Karpas-422 (cell line): ENCODE results near the gene WWOX. TPM values are rescaled to one million over a fixed set of nuclear protein-coding genes. Genes with fewer than 3 reads are reported as not detected.

Experiments used
- DNase-seq: peaks from one replicate; pipeline ENCODE4 v3.0.0-alpha.2; 2015
- H2AFZ ChIP-seq: fragments of 200-600 bp; sonication (generic); 2 replicates; pipeline ENCODE4 v1.6.1; 2014; ENCODE audit warnings: antibody characterized with exemption, low read length, mixed read lengths
- H3K27ac ChIP-seq: fragments of 200-600 bp; sonication (generic); 2 replicates; pipeline ENCODE4 v1.5.1; 2014; ENCODE audit warnings: mild to moderate bottlenecking, low read length, moderate library complexity
- H3K27me3 ChIP-seq: fragments of 200-600 bp; sonication (generic); 2 replicates; pipeline ENCODE4 v1.6.1; 2014; ENCODE audit warnings: low read length, mixed read lengths
- H3K36me3 ChIP-seq: fragments of 200-600 bp; sonication (generic); 2 replicates; pipeline ENCODE4 v1.6.1; 2014; ENCODE audit warnings: low read length, mixed read lengths; ENCODE audit not compliant: insufficient read depth
- H3K4me1 ChIP-seq: fragments of 200-600 bp; sonication (generic); 2 replicates; pipeline ENCODE4 v1.6.1; 2014; ENCODE audit warnings: mild to moderate bottlenecking, low read length, mixed read lengths
- H3K4me2 ChIP-seq: fragments of 200-600 bp; sonication (generic); 2 replicates; pipeline ENCODE4 v1.6.1; 2014; ENCODE audit warnings: low read length, low read depth, mild to moderate bottlenecking; ENCODE audit not compliant: poor library complexity, severe bottlenecking
- H3K4me3 ChIP-seq: fragments of 200-600 bp; sonication (generic); 2 replicates; pipeline ENCODE4 v1.5.1; 2014; ENCODE audit warnings: mild to moderate bottlenecking, antibody characterized with exemption, low read length, mixed read lengths
- H3K79me2 ChIP-seq: fragments of 200-600 bp; sonication (generic); 2 replicates; pipeline ENCODE4 v1.6.1; 2014; ENCODE audit warnings: mild to moderate bottlenecking, low read length, mixed read lengths
- H3K9ac ChIP-seq: fragments of 200-600 bp; sonication (generic); 2 replicates; pipeline ENCODE4 v1.6.0; 2014; ENCODE audit warnings: low read length
- H3K9me2 ChIP-seq: fragments of 200-600 bp; sonication (generic), shearing (Covaris generic); replicated peaks from 2 replicates; pipeline ENCODE4 v1.6.0; 2014; ENCODE audit warnings: mild to moderate bottlenecking, low read length, moderate library complexity; ENCODE audit not compliant: insufficient read depth
- H3K9me3 ChIP-seq: fragments of 300-700, 200-600 bp; sonication (generic); 2 replicates; pipeline ENCODE4 v1.6.1; 2014; ENCODE audit warnings: low read length, mixed read lengths
- H4K20me1 ChIP-seq: fragments of 200-600 bp; sonication (generic); 2 replicates; pipeline ENCODE4 v1.6.1; 2014; ENCODE audit warnings: mild to moderate bottlenecking, antibody characterized with exemption, low read length, low read depth; ENCODE audit not compliant: insufficient read depth
- total RNA-seq: library from RNA; depleted of rRNA; stranded (reverse); fragments of >200 nt; shearing (Covaris generic); gene quantifications from 2 replicates; pipeline ENCODE4 v1.2.3, GENCODE V29; 2014; ENCODE audit warnings: low replicate concordance

WWOX gene
- total RNA-seq, 1 experiment from 2014 or later, result 66.2 TPM

DNA sequence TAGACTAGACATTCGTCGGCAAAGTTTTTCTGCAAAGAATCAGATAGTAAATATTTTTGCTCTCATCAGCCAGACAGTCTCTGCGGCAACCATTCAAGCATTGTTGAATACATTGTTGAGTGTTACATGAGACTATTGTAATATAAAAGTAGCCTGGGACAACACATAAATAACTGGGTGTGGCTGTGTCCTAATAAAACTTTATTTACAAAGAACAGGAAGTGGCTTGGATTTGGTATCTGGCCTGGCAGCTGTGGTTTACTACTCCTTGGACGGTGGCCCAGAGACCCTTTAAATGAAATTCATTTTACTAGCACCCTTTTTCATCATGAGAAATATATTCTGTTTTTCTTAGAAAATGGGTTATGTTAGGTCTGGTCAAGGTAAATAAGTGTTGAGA lies 297.2 kb downstream of the WWOX start:
- no peak overlapping the region for H2AFZ ChIP-seq
- no peak overlapping the region for H3K9ac ChIP-seq
- H3K4me3 ChIP-seq, result no peak overlapping the region
- no peaks in the 10 kb centered on the region for H3K27me3 ChIP-seq
- H3K4me1 ChIP-seq, result no peaks in the 10 kb centered on the region
- no peak overlapping the region for H3K4me2 ChIP-seq
- DNase-seq, result no peak
- no peaks in the 10 kb centered on the region for H3K9me2 ChIP-seq
- no peaks in the 10 kb centered on the region for H3K36me3 ChIP-seq
- H3K9me3 ChIP-seq, result no peaks in the 10 kb centered on the region
- no peaks in the 10 kb centered on the region for H4K20me1 ChIP-seq
- no peaks in the 10 kb centered on the region for H3K79me2 ChIP-seq
- no peak overlapping the region for H3K27ac ChIP-seq

DNA sequence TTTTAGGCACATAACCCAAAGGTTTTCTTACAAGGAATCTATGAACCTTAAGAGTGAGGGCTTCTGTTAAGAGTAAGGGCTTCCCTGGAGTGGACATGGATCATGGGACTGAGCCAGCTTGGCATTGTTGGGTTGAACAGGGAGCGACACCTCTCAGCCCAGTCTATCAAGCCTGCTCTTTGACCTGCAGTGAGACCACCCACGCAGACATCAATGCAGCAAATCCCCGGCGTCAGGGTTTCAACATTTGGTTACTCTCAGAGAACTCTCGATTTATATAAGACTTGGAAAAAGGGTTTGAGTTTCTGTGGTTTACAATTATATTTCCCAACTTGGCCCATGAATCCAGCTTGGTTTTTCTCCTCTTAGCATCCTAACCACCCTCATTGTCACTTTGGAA lies 299.9 kb downstream of the WWOX start:
- Histone ChIP-seq H3K4me1 (no peaks in the 10 kb centered on the region), H3K27ac (no peak overlapping the region), H3K79me2 (no peaks in the 10 kb centered on the region), H3K9ac (no peak overlapping the region), H3K9me3 (no peaks in the 10 kb centered on the region), H3K9me2 (no peaks in the 10 kb centered on the region), H3K36me3 (no peaks in the 10 kb centered on the region), H3K27me3 (no peaks in the 10 kb centered on the region), H2AFZ (no peak overlapping the region), H3K4me3 (no peak overlapping the region), H3K4me2 (no peak overlapping the region), H4K20me1 (no peaks in the 10 kb centered on the region)
- DNase-seq, result no peak

DNA sequence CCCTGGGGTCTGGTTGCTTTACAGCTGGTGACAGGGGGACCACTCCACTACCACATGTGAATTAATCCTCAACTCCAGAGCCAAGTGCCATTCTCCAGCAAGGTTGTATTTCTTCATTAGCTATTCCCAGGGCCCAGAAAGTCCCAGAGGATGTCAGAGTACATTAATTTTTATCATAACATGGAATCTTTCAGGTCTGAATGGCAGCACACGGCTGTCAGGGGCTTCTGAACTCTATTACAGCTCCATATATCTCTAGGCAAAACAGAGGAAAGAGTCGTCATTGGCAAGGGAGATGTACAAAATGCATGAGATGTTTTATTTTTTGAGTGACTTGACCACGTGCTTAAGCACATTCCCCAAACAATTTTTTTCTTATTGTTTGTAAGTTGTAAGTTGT lies 303.4 kb downstream of the WWOX start:
- no peak overlapping the region for H2AFZ ChIP-seq
- H3K4me2 ChIP-seq, result no peak overlapping the region
- no peaks in the 10 kb centered on the region; the same call in 1 of the 2 replicates for H3K9me3 ChIP-seq
- no peaks in the 10 kb centered on the region for H3K79me2 ChIP-seq
- H3K9me2 ChIP-seq, result no peaks in the 10 kb centered on the region
- DNase-seq, result no peak
- no peak overlapping the region for H3K9ac ChIP-seq
- no peaks in the 10 kb centered on the region for H4K20me1 ChIP-seq
- H3K36me3 ChIP-seq, result no peaks in the 10 kb centered on the region
- no peaks in the 10 kb centered on the region for H3K27me3 ChIP-seq
- H3K4me1 ChIP-seq, result no peaks in the 10 kb centered on the region
- no peak overlapping the region for H3K4me3 ChIP-seq
- no peak overlapping the region for H3K27ac ChIP-seq

DNA sequence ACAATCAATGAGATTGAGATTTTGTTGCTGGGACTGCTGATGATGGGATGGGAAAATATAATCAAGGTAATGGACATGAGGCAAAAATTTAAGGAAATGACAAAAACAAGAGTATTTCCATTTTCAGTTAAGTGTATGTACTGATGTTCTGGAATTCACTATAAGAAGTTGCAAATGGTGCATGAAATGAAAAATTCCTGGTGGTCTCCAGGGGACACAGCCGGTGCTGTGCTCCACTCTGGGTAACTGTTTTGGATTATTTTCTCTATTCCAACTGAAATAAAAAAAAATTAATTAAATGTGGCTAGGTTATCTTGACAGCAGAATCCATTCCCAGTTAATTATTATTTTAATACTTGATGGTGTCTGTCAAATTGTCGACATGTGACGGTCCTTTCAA lies 305.6 kb downstream of the WWOX start:
- Histone ChIP-seq H3K4me3 (no peak overlapping the region), H3K9me2 (no peaks in the 10 kb centered on the region), H3K4me1 (no peaks in the 10 kb centered on the region), H3K27ac (no peak overlapping the region), H3K36me3 (no peaks in the 10 kb centered on the region), H3K27me3 (no peaks in the 10 kb centered on the region), H3K79me2 (no peaks in the 10 kb centered on the region), H2AFZ (no peak overlapping the region), H3K9me3 (peaks cover 3% of the 10 kb centered on the region), H3K4me2 (no peak overlapping the region), H3K9ac (no peak overlapping the region), H4K20me1 (no peaks in the 10 kb centered on the region)
- no peak for DNase-seq

DNA sequence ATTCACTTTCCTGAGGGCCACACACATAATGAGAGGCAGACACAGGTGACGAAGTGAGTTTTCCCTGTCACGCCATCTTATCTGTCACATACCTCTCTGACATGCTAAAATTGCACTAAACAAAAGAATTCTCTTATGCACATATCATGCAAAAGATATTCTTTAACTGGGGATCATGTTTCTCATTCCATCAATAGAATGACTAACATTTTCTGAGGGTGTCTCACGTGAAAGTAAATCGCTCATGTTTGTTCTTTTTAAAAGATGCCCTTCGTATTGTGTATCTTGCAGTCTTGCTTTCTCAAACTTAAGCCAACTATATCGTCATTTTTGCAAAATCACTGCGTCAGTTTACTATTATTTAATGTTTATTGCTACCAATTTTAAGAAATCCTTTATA lies 306.4 kb downstream of the WWOX start:
- DNase-seq, result no peak
- Histone ChIP-seq H3K4me1 (no peaks in the 10 kb centered on the region), H3K9me3 (peaks cover 3% of the 10 kb centered on the region), H3K9me2 (no peaks in the 10 kb centered on the region), H4K20me1 (no peaks in the 10 kb centered on the region), H3K4me3 (no peak overlapping the region), H3K27ac (no peak overlapping the region), H3K79me2 (no peaks in the 10 kb centered on the region), H3K36me3 (no peaks in the 10 kb centered on the region), H2AFZ (no peak overlapping the region), H3K27me3 (no peaks in the 10 kb centered on the region), H3K9ac (no peak overlapping the region), H3K4me2 (no peak overlapping the region)

DNA sequence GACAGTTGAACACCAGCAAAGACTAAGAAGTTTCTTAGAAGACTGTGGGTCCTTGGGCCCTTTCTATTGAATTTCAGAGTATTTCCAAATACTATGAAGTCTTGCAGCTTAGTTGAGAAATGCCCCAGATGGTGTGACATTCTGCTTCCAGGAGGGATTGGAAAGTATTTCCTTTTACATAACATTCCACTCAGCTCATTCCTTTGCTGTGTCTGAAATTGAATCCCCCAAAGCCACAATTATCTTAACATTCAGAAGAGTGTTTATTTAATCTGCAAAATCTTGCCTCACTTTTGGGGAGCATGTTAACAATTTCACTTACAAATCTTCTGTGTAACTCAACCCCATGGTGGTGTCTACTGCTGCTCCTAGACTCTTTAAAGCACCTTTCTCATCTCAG lies 307.7 kb downstream of the WWOX start:
- Histone ChIP-seq H3K9me2 (no peaks in the 10 kb centered on the region), H3K27ac (no peak overlapping the region), H4K20me1 (no peaks in the 10 kb centered on the region), H2AFZ (no peak overlapping the region), H3K36me3 (no peaks in the 10 kb centered on the region), H3K9ac (no peak overlapping the region), H3K4me1 (no peaks in the 10 kb centered on the region), H3K4me2 (no peak overlapping the region), H3K9me3 (peaks cover 3% of the 10 kb centered on the region), H3K4me3 (no peak overlapping the region), H3K79me2 (no peaks in the 10 kb centered on the region), H3K27me3 (no peaks in the 10 kb centered on the region)
- no peak for DNase-seq

DNA sequence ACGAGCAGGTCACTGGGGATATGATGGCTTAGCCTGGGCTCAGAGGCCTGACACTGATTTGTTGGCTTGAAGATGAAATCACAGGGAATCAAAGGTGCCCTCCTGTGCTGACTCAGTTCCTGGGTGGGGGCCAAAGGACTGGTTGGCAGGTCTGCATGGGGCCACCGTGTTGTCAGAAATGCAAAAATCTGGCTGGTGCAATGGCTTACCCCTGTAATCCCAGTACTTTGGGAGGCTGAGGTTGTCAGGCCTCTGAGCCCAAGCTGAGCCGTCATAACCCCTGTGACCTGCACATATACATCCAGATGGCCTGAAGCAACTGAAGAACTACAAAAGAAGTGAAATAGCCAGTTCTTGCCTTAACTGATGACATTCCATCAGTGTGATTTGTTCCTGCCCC lies 314.2 kb downstream of the WWOX start:
- Histone ChIP-seq H3K79me2 (no peaks in the 10 kb centered on the region), H3K9ac (no peak overlapping the region), H2AFZ (no peak overlapping the region)

DNA sequence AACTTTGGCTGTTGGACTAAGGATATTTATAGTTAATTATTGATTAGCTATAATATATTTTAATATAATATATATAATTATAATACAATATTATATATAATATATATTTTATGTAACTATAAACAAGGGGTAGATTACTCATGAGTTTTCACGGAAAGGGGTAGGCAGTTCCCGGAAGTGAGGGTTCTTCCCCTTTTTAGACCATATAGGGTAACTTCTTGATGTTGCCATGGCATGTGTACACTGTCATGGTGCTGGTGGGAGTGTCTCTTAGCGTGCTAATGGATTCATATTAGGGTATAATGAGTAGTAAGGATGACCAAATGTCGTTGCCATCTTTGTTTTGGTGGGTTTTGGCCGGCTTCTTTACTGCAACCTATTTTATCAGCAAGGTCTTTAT lies 315.6 kb downstream of the WWOX start:
- DNase-seq, result no peak
- no peaks in the 10 kb centered on the region for H3K4me1 ChIP-seq

More for the DNA sequence above, 314.2 kb downstream of the WWOX start:
- Histone ChIP-seq H3K4me1 (no peaks in the 10 kb centered on the region), H3K36me3 (no peaks in the 10 kb centered on the region), H3K4me3 (no peak overlapping the region), H3K27ac (no peak overlapping the region), H3K27me3 (no peaks in the 10 kb centered on the region), H3K9me3 (peaks cover 3% of the 10 kb centered on the region; the same call in 1 of the 2 replicates), H3K9me2 (no peaks in the 10 kb centered on the region), H4K20me1 (no peaks in the 10 kb centered on the region), H3K4me2 (no peak overlapping the region)
- DNase-seq, result no peak

DNA sequence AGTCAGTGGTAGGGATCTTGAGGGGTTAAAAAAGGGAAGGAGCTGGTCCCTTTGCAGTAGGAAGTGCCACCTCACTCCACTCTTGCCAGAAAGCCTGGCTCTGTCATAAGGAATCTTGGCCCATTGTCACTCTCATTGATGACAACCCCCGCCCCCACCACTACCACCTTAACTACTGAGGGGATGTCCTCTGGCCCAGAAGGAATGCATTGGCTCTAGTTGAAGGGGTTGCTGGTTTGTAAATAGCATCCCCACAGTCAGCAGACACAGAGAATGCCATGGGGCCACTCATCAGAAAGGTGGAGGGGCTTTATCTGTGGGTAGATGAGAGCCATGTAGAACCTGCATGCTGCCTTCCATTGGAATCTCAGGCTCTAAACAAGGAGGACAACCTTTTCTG lies 316.2 kb downstream of the WWOX start:
- H3K79me2 ChIP-seq, result no peaks in the 10 kb centered on the region
- H3K36me3 ChIP-seq, result no peaks in the 10 kb centered on the region
- no peaks in the 10 kb centered on the region for H3K9me2 ChIP-seq
- no peaks in the 10 kb centered on the region for H3K9me3 ChIP-seq
- H3K4me1 ChIP-seq, result no peaks in the 10 kb centered on the region
- H3K4me3 ChIP-seq, result no peak overlapping the region
- no peak overlapping the region for H3K9ac ChIP-seq
- no peaks in the 10 kb centered on the region for H3K27me3 ChIP-seq
- no peak overlapping the region for H2AFZ ChIP-seq
- DNase-seq, result no peak
- H3K27ac ChIP-seq, result no peak overlapping the region
- no peaks in the 10 kb centered on the region for H4K20me1 ChIP-seq
- no peak overlapping the region for H3K4me2 ChIP-seq

More for the DNA sequence above, 315.6 kb downstream of the WWOX start:
- Histone ChIP-seq H2AFZ (no peak overlapping the region), H3K9me3 (no peaks in the 10 kb centered on the region), H3K9ac (no peak overlapping the region), H4K20me1 (no peaks in the 10 kb centered on the region), H3K79me2 (no peaks in the 10 kb centered on the region), H3K27ac (no peak overlapping the region), H3K9me2 (no peaks in the 10 kb centered on the region), H3K36me3 (no peaks in the 10 kb centered on the region), H3K4me2 (no peak overlapping the region), H3K27me3 (no peaks in the 10 kb centered on the region), H3K4me3 (no peak overlapping the region)
